ENCODE results near the gene SNRNP200.
A peak's percentile ranks its signal among the peaks of the same experiment; 100 is the strongest.

Gene SNRNP200

DNA sequence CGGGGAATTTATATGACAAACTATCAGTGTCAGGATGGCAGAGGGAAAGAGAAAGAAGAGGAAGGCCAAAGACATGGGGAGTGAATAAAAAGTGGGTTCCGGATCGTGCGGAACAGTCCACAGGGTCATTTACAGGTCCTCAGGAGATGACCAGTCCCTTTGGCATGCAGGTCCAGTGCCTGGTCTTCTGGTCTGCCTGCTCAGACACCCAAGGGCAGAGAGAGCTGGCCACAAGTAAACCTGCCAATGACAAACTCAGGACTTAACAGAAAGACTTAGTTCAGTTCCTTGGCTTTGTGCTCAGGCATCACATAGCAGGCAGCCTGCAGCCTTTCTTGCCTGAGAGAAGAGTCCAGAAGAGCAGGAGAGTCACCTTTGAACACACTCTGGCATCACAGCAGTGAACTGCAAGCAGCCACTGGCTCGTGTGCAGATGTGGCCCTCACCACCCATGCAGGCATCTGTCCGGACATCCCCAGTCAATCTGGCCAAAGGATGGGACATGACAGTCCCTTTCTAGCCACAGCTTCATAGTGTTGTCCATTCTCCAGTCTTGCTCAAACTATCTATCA, 53.5 kb downstream of the SNRNP200 start:
- no peak overlapping the region for H3K4me3 ChIP-seq (ENCODE audit: low read depth, low read length)
- peak; percentile 87 for DNase-seq (ENCODE audit: low read depth)
- in situ Hi-C loops (cut with HindIII; ENCODE audit: low sequenced_read_pairs) = no loop called here
- TF ChIP-seq, protein P1, sequence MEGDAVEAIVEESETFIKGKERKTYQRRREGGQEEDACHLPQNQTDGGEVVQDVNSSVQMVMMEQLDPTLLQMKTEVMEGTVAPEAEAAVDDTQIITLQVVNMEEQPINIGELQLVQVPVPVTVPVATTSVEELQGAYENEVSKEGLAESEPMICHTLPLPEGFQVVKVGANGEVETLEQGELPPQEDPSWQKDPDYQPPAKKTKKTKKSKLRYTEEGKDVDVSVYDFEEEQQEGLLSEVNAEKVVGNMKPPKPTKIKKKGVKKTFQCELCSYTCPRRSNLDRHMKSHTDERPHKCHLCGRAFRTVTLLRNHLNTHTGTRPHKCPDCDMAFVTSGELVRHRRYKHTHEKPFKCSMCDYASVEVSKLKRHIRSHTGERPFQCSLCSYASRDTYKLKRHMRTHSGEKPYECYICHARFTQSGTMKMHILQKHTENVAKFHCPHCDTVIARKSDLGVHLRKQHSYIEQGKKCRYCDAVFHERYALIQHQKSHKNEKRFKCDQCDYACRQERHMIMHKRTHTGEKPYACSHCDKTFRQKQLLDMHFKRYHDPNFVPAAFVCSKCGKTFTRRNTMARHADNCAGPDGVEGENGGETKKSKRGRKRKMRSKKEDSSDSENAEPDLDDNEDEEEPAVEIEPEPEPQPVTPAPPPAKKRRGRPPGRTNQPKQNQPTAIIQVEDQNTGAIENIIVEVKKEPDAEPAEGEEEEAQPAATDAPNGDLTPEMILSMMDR (IDR thresholded peaks at IDR 0.05; ENCODE audit: low read depth, low read length, missing control alignments) = no peak

DNA sequence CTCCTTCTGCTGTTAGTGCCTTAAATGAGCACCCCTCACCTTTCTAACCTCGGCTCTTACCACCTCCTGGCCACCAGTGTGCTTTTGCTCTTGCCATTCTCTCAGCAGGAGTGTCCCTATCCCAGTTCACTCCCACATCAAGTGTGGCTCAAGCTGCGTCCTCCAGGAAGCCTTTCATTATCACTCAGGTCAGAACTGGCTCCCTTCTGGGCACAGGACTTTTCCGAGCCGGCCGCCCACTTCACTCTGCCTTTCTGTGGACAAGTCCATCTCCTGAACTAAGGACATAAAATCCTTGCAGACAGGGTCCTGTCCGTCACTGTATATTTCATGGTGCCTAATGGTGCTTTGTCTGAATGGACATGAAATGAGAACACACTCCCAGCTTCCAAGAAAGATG, 55.2 kb downstream of the SNRNP200 start:
- no peak overlapping the region for H3K4me3 ChIP-seq (ENCODE audit: low read depth, low read length)
- DNase-seq (ENCODE audit: low read depth) = no peak
- TF ChIP-seq, protein P1 (IDR thresholded peaks at IDR 0.05; ENCODE audit: low read depth, low read length, missing control alignments) = no peak
- in situ Hi-C loops (cut with HindIII; ENCODE audit: low sequenced_read_pairs) = no loop called here

DNA sequence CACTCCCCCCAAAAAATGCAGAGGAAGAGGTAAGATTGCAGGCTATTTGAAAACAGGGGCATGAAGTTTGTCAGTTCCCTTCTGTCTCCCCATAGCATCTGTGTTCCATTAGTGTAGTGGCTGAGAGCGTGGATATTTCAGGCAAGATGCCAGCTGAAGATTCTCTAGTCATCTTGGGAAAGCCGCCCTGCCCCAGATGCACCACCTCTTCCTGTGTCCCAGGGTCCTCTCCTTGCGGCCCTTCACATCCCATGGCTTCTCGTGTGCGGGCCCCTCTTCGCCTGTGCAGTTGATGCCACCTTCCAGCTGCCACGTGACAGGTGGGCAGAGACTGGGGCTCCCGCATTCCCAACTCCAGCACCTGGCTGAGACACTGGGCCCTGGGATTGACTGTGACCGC, 55.7 kb downstream of the SNRNP200 start:
- no peak for DNase-seq (ENCODE audit: low read depth)
- in situ Hi-C loops (cut with HindIII; ENCODE audit: low sequenced_read_pairs) = no loop called here
- no peak overlapping the region for H3K4me3 ChIP-seq (ENCODE audit: low read depth, low read length)
- TF ChIP-seq, protein P1 (IDR thresholded peaks at IDR 0.05; ENCODE audit: low read depth, low read length, missing control alignments) = no peak

DNA sequence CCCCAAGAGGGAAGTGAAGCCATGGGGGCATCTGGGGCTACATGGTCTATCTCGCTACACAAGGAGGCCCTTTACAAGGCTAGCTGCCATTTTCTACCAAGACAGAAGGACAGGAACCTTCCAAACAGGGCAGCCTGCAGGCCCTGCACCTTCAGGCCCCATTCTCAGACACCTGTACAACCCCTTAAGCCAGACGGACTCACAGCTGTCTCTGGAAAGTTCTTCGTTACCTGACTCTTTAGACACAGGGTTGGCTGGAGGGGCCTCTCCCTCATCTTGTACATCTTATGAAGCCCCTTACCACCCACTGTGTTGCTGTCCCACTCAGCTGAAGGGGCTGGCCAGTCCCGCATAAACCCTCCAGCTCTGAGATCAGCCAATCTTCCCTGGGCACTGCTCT, 56.7 kb downstream of the SNRNP200 start:
- in situ Hi-C loops (cut with HindIII; ENCODE audit: low sequenced_read_pairs) = no loop called here
- DNase-seq (ENCODE audit: low read depth) = no peak
- TF ChIP-seq, protein P1 (IDR thresholded peaks at IDR 0.05; ENCODE audit: low read depth, low read length, missing control alignments) = no peak
- no peak overlapping the region for H3K4me3 ChIP-seq (ENCODE audit: low read depth, low read length)

DNA sequence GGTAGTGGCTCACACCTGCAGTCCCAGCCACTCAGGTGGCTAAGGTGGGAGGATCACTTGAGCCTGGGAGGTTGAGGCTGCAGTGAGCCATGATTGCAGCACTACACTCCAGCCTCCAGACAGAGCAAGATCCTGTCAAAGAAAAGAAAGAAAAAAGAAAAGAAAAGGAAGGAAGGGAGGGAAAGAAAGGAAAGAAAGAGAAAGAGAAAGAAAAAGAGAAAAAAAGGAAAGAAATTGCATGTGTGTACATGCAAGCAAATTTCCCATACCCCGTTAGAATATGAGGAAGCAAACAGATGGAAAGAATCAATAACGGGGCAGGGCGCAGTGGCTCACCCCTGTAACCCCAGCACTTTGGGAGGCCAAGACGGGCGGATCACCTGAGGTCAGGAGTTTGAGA, 57.5 kb downstream of the SNRNP200 start:
- H3K4me3 ChIP-seq (ENCODE audit: low read depth, low read length) = no peak overlapping the region
- no peak for DNase-seq (ENCODE audit: low read depth)
- TF ChIP-seq, protein P1 (IDR thresholded peaks at IDR 0.05; ENCODE audit: low read depth, low read length, missing control alignments) = no peak
- in situ Hi-C loops (cut with HindIII; ENCODE audit: low sequenced_read_pairs) = no loop called here

DNA sequence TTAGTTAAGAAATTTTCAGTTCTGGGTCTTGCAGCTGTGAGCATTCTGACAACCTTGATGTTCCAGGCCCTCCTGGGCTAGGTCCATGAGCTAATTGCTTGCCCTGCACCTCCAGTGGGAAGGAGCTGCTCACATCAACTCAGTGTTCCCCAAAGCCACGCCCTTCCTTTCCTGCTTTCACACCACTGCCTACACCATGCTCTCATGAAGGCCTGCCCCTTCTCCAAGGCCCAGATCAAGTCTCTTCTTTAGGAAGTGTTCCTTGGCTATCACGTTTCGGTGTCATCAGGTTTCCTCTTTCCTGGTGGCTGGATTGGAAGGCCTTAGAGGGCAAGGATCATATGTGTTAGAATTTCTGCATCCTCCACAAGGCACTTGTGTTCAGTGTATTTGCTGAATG, 58.3 kb downstream of the SNRNP200 start:
- in situ Hi-C loops (cut with HindIII; ENCODE audit: low sequenced_read_pairs) = no loop called here
- DNase-seq (ENCODE audit: low read depth) = no peak
- TF ChIP-seq, protein P1 (IDR thresholded peaks at IDR 0.05; ENCODE audit: low read depth, low read length, missing control alignments) = no peak
- no peak overlapping the region for H3K4me3 ChIP-seq (ENCODE audit: low read depth, low read length)

All from astrocyte of the cerebellum (primary cell).